PC-9 (cell line): ENCODE data around the gene KY. TPM values are rescaled to one million over a fixed set of nuclear protein-coding genes. Genes with fewer than 3 reads are reported as not detected.

Source experiments
- BruUV-seq: library from RNA; stranded (reverse); fragments of 400-500 nt; replicated peaks from 2 replicates; lab custom pipeline; 2021; lab: Mats Ljungman, UMichigan
- CTCF ChIA-PET: fragments of 300-600 bp; sonication (Branson Sonifier 250); formaldehyde crosslinking; loops from one replicate; lab custom pipeline; 2022; ENCODE audit warnings: antibody characterized with exemption; lab: Charles Lee
- POLR2A ChIA-PET: fragments of 300-600 bp; sonication (Branson Sonifier 250); formaldehyde crosslinking; loops from one replicate; lab custom pipeline; 2022; ENCODE audit warnings: antibody characterized with exemption; ENCODE audit not compliant: unreplicated experiment; lab: Charles Lee
- DNase-seq, 2 experiments: peaks; one replicate each; pipeline versions ENCODE4 v3.0.0 to v3.0.0-alpha.2; 2015 to 2022; ENCODE audit warnings: mixed read lengths in 1 of 2
- H2AFZ ChIP-seq: fragments of 200-600 bp; sonication (generic); 2 replicates; pipeline ENCODE4 v1.8.1; 2017; ENCODE audit warnings: antibody characterized with exemption
- H3F3A ChIP-seq: fragments of 200-600 bp; sonication (generic); 2 replicates; pipeline ENCODE4 v1.8.1; 2017; ENCODE audit warnings: antibody characterized with exemption, mild to moderate bottlenecking, low read depth; ENCODE audit not compliant: insufficient read depth
- H3K27ac ChIP-seq: fragments of 200-600 bp; sonication (generic); 2 replicates; pipeline ENCODE4 v1.6.1; 2016; ENCODE audit warnings: mixed run types
- H3K27me3 ChIP-seq: fragments of 200-600 bp; sonication (generic); 2 replicates; pipeline ENCODE4 v1.6.1; 2016; ENCODE audit warnings: low read depth, mixed run types; ENCODE audit not compliant: insufficient read depth
- H3K36me3 ChIP-seq: fragments of 200-600 bp; sonication (generic); 2 replicates; pipeline ENCODE4 v1.6.1; 2016; ENCODE audit warnings: low read depth, mixed run types
- H3K4me1 ChIP-seq: fragments of 200-600 bp; sonication (generic); replicated peaks from 2 replicates; pipeline ENCODE4 v1.6.1; 2016; ENCODE audit warnings: mixed run types; ENCODE audit not compliant: insufficient read depth
- H3K4me2 ChIP-seq: fragments of 200-600 bp; sonication (generic); 2 replicates; pipeline ENCODE4 v1.6.1; 2017; ENCODE audit warnings: mixed run types
- H3K4me3 ChIP-seq: fragments of 200-600 bp; sonication (generic); 2 replicates; pipeline ENCODE4 v1.6.1; 2016; ENCODE audit warnings: mixed run types
- H3K79me2 ChIP-seq: fragments of 200-600 bp; sonication (generic); 2 replicates; pipeline ENCODE4 v1.6.1; 2017; ENCODE audit warnings: low read depth, mixed run types
- H3K9me2 ChIP-seq: fragments of 200-600 bp; sonication (generic); 2 replicates; pipeline ENCODE4 v1.8.1; 2017; ENCODE audit warnings: mild to moderate bottlenecking; ENCODE audit not compliant: insufficient read depth
- H3K9me3 ChIP-seq: fragments of 200-600 bp; sonication (generic); 2 replicates; pipeline ENCODE4 v1.8.1; 2016; ENCODE audit warnings: low read depth; ENCODE audit not compliant: insufficient read depth
- H4K20me1 ChIP-seq: fragments of 200-600 bp; sonication (generic); 2 replicates; pipeline ENCODE4 v1.8.1; 2017; ENCODE audit not compliant: insufficient read depth
- EZH2 ChIP-seq: fragments of 200-600 bp; sonication (generic); IDR thresholded peaks from 2 replicates; pipeline ENCODE4 v1.8.0; 2017; ENCODE audit warnings: antibody characterized with exemption, low read depth
- intact Hi-C: fragments of 100-400 bp; cut with micrococcal nuclease; formaldehyde crosslinking; loops from one replicate; pipeline ENCODE4 v1.10.0; 2022; ENCODE audit not compliant: unreplicated experiment
- total RNA-seq: library from RNA; stranded (reverse); gene quantifications from 2 replicates; pipeline ENCODE4 v1.2.3, GENCODE V29; 2021
- TF ChIP-seq, protein P1 (sequence below): fragments of 200-600 bp; sonication (generic); conservative IDR thresholded peaks from 2 replicates; pipeline ENCODE4 v1.6.1; 2017; ENCODE audit warnings: mixed run types, antibody characterized with exemption, mild to moderate bottlenecking, moderate library complexity

KY gene
- total RNA-seq, 1 experiment from 2014 or later: not detected

DNA sequence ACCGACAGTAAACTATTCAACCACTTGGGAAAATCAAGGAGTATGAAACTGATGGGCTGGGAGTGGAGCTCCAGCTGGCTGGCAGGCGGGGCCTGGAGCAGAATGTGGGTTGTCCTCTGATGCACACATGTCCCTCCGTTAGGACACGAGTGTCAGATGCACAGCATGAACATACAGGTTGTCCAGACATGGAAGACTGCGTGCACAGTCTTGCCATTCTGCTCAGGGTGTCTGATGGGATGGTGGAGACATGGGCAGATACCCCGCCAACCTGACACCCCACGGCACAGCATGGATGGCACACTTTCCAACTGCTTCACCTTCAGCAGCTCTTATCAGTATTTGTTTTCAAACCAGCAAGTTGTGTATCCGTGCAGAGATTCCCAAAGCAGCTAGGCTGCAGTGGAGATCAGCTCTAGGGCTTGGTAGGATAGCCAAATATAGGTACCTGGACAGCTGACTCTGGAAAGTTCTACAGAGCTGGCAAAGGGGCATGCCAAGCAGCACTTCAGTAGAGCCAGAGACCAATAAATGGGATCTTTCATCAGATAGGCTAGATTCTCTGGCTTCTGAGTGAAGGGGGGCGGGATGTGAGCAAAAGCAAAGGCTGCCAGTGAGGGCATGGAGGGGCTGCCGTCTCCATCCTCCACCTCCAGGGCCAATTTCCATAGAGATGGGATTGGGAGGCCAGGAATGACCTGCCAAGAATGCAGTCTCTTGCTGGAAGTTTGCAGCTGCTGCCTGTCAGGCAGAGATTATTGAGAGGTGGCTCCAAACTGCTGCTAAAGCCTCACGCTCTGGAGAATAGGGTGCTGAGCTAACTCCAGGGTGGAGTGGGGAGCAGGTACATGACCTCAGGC is 47.2 kb upstream of the KY start:
- no peaks in the 10 kb centered on the region for H3K4me1 ChIP-seq
- CTCF ChIA-PET: no interaction called here
- no peak for DNase-seq

DNA sequence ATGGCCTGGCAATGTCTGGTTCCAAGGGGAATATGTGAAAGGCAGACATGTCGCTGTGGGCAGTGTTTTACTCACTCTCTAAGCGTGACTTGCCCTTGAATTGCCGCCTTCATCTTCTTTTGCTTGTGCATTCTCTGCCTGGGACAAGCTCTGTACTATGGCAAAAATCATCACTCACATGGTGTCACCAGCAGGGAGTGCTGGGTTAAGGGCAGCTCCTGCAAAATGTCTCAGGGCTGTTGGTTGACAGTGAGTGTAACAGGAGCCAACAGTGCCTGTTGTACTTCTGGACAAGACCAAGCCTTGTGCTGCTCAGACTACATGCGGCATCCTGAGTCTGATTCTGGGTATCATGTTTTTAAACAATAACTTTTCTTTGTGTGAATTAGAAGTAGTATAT is 45.3 kb upstream of the KY start:
- no peak overlapping the region for H3K27ac ChIP-seq
- CTCF ChIA-PET: no interaction called here

More for the DNA sequence above, 47.2 kb upstream of the KY start:
- no TSS peak for BruUV-seq
- no peak overlapping the region for H3K4me2 ChIP-seq
- no peaks in the 10 kb centered on the region for H3K9me2 ChIP-seq
- H3K4me3 ChIP-seq: no peak overlapping the region
- peaks cover 66% of the 10 kb centered on the region for H3K27me3 ChIP-seq
- no peaks in the 10 kb centered on the region for H3K36me3 ChIP-seq
- H4K20me1 ChIP-seq: no peaks in the 10 kb centered on the region
- intact Hi-C loops: no loop called here
- TF ChIP-seq, protein P1, sequence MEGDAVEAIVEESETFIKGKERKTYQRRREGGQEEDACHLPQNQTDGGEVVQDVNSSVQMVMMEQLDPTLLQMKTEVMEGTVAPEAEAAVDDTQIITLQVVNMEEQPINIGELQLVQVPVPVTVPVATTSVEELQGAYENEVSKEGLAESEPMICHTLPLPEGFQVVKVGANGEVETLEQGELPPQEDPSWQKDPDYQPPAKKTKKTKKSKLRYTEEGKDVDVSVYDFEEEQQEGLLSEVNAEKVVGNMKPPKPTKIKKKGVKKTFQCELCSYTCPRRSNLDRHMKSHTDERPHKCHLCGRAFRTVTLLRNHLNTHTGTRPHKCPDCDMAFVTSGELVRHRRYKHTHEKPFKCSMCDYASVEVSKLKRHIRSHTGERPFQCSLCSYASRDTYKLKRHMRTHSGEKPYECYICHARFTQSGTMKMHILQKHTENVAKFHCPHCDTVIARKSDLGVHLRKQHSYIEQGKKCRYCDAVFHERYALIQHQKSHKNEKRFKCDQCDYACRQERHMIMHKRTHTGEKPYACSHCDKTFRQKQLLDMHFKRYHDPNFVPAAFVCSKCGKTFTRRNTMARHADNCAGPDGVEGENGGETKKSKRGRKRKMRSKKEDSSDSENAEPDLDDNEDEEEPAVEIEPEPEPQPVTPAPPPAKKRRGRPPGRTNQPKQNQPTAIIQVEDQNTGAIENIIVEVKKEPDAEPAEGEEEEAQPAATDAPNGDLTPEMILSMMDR: no peak
- no peak for TF ChIP-seq EZH2
- POLR2A ChIA-PET: no interaction called here
- no peaks in the 10 kb centered on the region for H3F3A ChIP-seq
- H3K79me2 ChIP-seq: no peaks in the 10 kb centered on the region
- H3K9me3 ChIP-seq: no peaks in the 10 kb centered on the region
- H3K27ac ChIP-seq: no peak overlapping the region
- no peak overlapping the region for H2AFZ ChIP-seq

DNA sequence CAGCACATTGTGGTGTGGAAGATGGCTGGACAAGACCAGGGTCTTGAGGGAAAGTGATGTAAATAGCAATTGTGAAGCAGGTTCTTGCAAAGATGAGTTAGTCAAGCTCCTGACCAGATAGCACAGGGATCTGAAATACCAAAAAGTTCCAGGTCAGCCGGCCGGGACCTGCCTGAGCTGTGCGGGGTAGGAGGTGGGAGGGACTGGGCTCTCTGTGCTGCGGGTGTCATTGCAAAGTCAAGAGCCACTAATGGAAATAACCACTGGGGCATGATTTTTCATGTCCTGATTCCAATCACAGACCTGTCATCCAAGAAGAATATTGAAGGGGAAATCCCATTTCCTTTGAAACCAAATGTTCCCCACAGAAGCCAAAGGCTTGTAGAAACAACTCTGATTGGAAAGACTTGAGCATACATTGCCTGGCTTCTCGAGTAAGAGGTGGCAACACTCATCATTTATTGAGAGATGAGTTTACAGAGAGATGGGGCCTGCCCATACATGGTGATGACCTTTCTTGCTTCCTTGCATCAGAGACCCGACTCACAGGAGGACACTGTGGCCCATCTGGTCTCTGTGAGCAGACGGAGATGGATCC is 44.2 kb upstream of the KY start:
- H2AFZ ChIP-seq: no peak overlapping the region
- BruUV-seq: no TSS peak
- intact Hi-C loops: no loop called here
- no peaks in the 10 kb centered on the region for H3K9me2 ChIP-seq
- ChIA-PET CTCF (no interaction called here), POLR2A (interaction anchor here (0.5 kb wide), 1 partner anchor 74 kb away, joined by 6 read pairs; no protein-coding TSS in a partner anchor)
- no peaks in the 10 kb centered on the region for H4K20me1 ChIP-seq
- no peaks in the 10 kb centered on the region for H3K36me3 ChIP-seq
- H3K27me3 ChIP-seq: peaks cover 76% of the 10 kb centered on the region
- TF ChIP-seq, protein P1: no peak
- TF ChIP-seq EZH2: no peak
- H3K4me2 ChIP-seq: no peak overlapping the region
- H3K4me1 ChIP-seq: no peaks in the 10 kb centered on the region
- H3K9me3 ChIP-seq: no peaks in the 10 kb centered on the region
- no peak overlapping the region for H3K27ac ChIP-seq
- no peak overlapping the region for H3K4me3 ChIP-seq
- no peak for DNase-seq
- H3F3A ChIP-seq: no peaks in the 10 kb centered on the region
- no peaks in the 10 kb centered on the region for H3K79me2 ChIP-seq

More for the DNA sequence above, 45.3 kb upstream of the KY start:
- Histone ChIP-seq H3K9me2 (no peaks in the 10 kb centered on the region), H3K4me2 (no peak overlapping the region), H3K79me2 (no peaks in the 10 kb centered on the region), H3K4me1 (no peaks in the 10 kb centered on the region), H3K27me3 (peaks cover 76% of the 10 kb centered on the region), H3K9me3 (no peaks in the 10 kb centered on the region), H3K36me3 (no peaks in the 10 kb centered on the region), H4K20me1 (no peaks in the 10 kb centered on the region), H3K4me3 (no peak overlapping the region), H3F3A (no peaks in the 10 kb centered on the region), H2AFZ (no peak overlapping the region)
- POLR2A ChIA-PET: no interaction called here
- TF ChIP-seq, protein P1: no peak
- no peak for TF ChIP-seq EZH2
- intact Hi-C loops: no loop called here
- BruUV-seq: no TSS peak
- DNase-seq: no peak
